Activated naive CD4-positive, alpha-beta T cell treated with anti-CD3 and anti-CD28 coated beads, Interleukin-2, amount 50 U/mL, for 72 hours (primary cell): ENCODE results near the gene WBP2. TPM values are rescaled to one million over a fixed set of nuclear protein-coding genes. Genes with fewer than 3 reads are reported as not detected.

Experiments
- ATAC-seq, 2 donors: fragments of 150-1000 bp; cut with Tn5 transposase; 2 replicates each; pipeline ENCODE4 v1.10.0; 2021; ENCODE audit warnings: mild to moderate bottlenecking in 2 of 2, moderate library complexity in 2 of 2
- DNase-seq, 2 donors: peaks; one replicate each; pipeline ENCODE4 v3.0.0; 2021 to 2022; ENCODE audit warnings: low spot score in 2 of 2
- H3K27ac Mint-ChIP-seq, 2 donors: one replicate each; pipeline ENCODE4 v1.8.0; 2022; ENCODE audit warnings: mild to moderate bottlenecking in 2 of 2, mixed read lengths in 2 of 2
- H3K36me3 Mint-ChIP-seq, 2 donors: one replicate each; pipeline ENCODE4 v1.8.0; 2022; ENCODE audit warnings: mixed read lengths in 2 of 2
- H3K9me3 Mint-ChIP-seq, 2 donors: one replicate each; pipeline ENCODE4 v1.8.0; 2022; ENCODE audit warnings: mixed read lengths in 2 of 2
- total RNA-seq, 2 donors: library from RNA; stranded (reverse); gene quantifications; one replicate each; pipeline ENCODE4 v1.2.3, GENCODE V29; 2022

WBP2 gene
- total RNA-seq, 2 donors from 2014 or later = 78.2 to 144 TPM

- DNase-seq (peak; percentile 62 to 83), ATAC-seq (peak; percentile 58 to 75)
- Mint-ChIP-seq H3K9me3 (no peaks in the 10 kb centered on the region), H3K36me3 (no peaks in the 10 kb centered on the region), H3K27ac (peak within 1 kb of the TSS; percentile 94 to 97)
These were observed 11.3 kb downstream of the WBP2 start, which contains the start of gene UNC13D for GRCh38 chr17:75843577-75844529. TSS of gene UNC13D (minus strand) at chr17:75844404. CDS start at chr17:75844337, 67 bp downstream.

DNA sequence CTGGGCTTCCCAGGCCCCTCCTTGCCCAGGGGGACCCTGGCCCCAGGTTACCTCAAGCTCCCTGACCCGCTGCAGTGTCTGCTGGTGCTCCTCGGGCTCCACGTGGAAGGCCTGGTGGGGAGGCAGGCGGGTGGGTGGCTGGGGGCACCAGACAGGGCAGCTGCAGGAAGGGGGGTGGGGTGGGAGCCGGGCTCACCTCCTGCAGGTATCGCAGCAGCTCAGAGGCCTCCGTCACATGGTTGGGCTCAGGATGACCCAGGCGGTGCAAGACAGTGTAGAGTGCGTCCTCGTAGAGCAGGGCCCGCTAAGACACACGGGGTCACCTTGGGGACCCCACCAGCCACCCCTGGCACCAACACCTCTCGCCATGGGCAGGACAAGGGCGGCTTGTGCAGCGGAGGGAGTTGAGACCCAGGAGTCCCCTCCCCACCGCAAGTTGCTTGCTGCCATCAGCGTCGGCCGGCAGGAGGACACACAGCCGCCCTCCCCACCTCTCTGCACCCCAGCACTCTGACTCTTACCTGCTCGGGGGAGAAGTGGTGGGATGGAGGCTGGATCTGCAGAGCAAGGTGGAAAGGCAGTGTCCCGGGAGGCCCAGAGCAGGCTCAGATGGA, 12.1 kb downstream of the WBP2 start:
- Mint-ChIP-seq H3K9me3 (no peaks in the 10 kb centered on the region), H3K27ac (peak overlapping the region; percentile 93 to 97), H3K36me3 (no peaks in the 10 kb centered on the region)
- peak in 1 of 2 donors; percentile 49 for DNase-seq
- peak; percentile 6 to 39 for ATAC-seq

- DNase-seq (no peak), ATAC-seq (no peak)
- Mint-ChIP-seq H3K27ac (peak overlapping the region in 1 of 2 donors; percentile 97), H3K36me3 (no peaks in the 10 kb centered on the region), H3K9me3 (no peaks in the 10 kb centered on the region)
These were observed 12.7 kb downstream of the WBP2 start for GRCh38 chr17:75842411-75842810.

DNA sequence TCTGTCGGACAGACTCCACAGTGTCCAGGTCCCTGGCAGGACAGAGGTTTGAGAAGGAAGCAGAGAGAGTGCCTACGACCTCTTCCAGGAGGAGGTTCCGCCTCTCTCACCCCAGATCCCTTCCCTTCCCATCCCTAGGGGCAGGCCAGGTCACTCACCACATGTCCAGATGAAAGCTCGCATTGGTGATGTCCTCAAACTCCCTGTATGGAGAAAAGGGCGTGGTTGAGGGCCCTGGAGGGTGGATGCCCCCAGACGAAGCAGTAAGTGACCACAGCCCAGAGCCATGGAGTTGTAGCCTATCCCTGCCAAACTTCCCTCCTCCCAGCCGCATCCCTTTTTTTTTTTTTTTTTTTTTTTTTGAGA, 14.4 kb downstream of the WBP2 start:
- no peak overlapping the region for H3K27ac Mint-ChIP-seq
- H3K9me3 Mint-ChIP-seq = no peaks in the 10 kb centered on the region
- H3K36me3 Mint-ChIP-seq = no peaks in the 10 kb centered on the region
- no peak for DNase-seq
- no peak for ATAC-seq

DNA sequence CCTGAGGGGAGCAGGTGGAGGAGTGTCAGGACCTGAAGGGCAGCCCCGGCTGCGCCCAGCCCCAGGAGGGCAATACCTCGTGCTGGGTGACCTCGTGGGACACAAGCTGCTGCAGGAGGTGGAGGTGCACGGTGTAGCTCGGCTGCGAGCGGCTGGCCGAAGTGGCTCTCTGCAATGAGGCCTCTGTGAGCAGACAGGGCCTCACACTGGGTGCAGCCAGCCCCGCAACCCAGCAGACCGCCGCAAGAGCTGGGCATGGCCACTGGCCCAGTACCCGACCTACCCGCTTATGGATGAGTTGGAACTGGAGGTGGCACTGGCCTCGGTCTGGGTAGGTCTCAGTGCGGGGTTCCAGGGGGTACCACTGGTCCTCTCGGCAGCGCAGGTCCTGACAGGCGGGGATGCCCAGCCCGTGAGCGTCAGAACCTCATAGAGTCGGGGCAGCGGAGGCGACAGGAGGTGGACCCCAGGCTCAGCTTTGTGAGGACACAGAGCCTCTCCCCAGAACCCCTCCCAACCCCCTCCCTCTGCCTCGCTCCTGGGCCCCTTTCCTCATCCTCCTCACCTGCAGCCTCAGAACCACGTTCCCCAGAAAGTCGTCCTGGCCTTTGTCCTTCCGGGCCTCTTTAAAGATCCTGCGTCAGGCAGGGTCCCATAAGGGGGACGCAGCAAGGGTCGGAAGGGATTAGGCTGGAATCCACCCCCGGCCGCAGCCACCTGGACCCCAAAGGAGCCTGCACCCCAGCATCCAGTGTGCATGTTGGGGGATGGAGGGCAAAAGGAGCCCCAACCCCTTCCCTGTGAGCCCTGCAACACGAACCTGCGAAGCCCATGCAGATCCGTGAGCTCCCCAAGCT, 15.0 kb downstream of the WBP2 start:
- Mint-ChIP-seq H3K36me3 (no peaks in the 10 kb centered on the region), H3K27ac (peak overlapping the region in 1 of 2 donors; percentile 44), H3K9me3 (no peaks in the 10 kb centered on the region)
- ATAC-seq = no peak
- no peak for DNase-seq

GRCh38 chr17:75838410-75838809, 16.7 kb downstream of the WBP2 start:
- H3K27ac Mint-ChIP-seq = no peak overlapping the region
- no peak for ATAC-seq

GRCh38 chr17:75837899-75838298, 17.2 kb downstream of the WBP2 start:
- Mint-ChIP-seq H3K9me3 (no peaks in the 10 kb centered on the region), H3K36me3 (no peaks in the 10 kb centered on the region), H3K27ac (no peak overlapping the region)
- DNase-seq (no peak), ATAC-seq (no peak)

More at GRCh38 chr17:75838410-75838809, 16.7 kb downstream of the WBP2 start:
- H3K9me3 Mint-ChIP-seq = no peaks in the 10 kb centered on the region
- no peak for DNase-seq
- no peaks in the 10 kb centered on the region for H3K36me3 Mint-ChIP-seq

DNA sequence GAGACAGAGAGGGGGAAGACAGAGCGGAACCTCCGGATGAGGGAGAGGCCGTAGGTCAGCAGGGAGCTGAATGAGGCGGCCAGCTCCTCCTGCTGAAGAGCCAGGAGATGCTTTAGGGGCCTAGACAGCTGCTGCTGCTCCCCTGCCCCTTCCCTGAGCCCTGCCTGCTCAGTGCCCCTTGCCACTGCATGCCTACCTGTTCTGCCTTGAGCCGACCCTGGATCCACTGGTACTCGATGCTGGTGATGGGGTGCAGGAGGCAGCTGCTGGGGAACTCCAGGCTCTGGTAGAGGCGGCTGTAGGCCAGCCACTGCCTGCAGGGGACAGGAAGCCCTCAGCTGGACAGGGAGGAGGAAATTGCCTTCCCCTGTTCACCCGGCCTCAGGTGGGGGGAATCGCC, 18.5 kb downstream of the WBP2 start:
- no peaks in the 10 kb centered on the region for H3K36me3 Mint-ChIP-seq
- no peaks in the 10 kb centered on the region for H3K9me3 Mint-ChIP-seq
- no peak overlapping the region for H3K27ac Mint-ChIP-seq
- DNase-seq = no peak
- ATAC-seq = no peak

- Mint-ChIP-seq H3K27ac (no peak overlapping the region), H3K36me3 (no peaks in the 10 kb centered on the region), H3K9me3 (no peaks in the 10 kb centered on the region)
- ATAC-seq = no peak
- DNase-seq = no peak
These were observed 19.5 kb downstream of the WBP2 start for GRCh38 chr17:75835654-75835987.

GRCh38 chr17:75834928-75835653, 20.0 kb downstream of the WBP2 start:
- H3K36me3 Mint-ChIP-seq = no peaks in the 10 kb centered on the region

GRCh38 chr17:75834279-75834920, 20.7 kb downstream of the WBP2 start:
- no peak for DNase-seq
- no peak for ATAC-seq
- Mint-ChIP-seq H3K36me3 (no peaks in the 10 kb centered on the region), H3K27ac (peak overlapping the region in 1 of 2 donors; percentile 95), H3K9me3 (no peaks in the 10 kb centered on the region)

More at GRCh38 chr17:75834928-75835653, 20.0 kb downstream of the WBP2 start:
- Mint-ChIP-seq H3K27ac (peak overlapping the region in 1 of 2 donors; percentile 95), H3K9me3 (no peaks in the 10 kb centered on the region)
- no peak for ATAC-seq
- DNase-seq = no peak

DNA sequence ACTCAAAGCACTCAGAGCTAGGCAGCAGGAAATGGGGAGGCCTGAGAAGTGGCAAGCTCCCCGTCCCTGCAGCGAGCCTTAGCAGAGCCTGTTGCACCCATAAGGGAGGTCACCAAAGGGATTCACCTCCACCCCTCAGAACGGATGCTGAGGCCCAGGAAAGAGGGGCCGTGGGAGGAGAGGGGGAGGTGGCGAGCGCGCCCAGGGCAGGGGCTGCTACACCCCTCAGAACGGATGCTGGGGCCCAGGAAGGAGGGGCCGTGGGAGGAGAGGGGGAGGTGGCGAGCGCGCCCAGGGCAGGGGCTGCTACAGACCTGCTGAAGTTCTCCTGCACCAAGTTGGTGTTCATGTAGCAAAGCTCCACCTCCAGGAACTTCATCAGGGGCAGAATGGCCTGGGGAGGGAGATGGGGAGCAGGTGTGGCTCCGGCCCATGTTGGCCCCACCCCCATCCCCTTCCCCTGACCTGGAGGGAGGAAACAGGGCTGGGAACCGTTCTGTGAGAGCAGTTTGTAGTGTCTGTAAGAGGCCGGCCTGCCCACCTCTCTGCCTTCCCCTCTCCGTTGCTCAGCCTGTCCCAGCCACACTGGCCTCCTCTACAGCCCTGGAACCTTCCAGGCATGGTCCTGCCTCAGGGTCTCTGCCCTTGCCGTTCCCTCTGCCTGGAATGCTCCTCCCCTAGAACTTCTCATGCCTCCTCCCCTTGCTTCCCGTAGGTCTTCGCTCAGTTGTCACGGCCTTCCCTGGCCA, 22.3 kb downstream of the WBP2 start:
- H3K9me3 Mint-ChIP-seq = no peaks in the 10 kb centered on the region
- H3K36me3 Mint-ChIP-seq = no peaks in the 10 kb centered on the region
- DNase-seq (no peak), ATAC-seq (peak; percentile 32 to 50)
- H3K27ac Mint-ChIP-seq = peak overlapping the region; percentile 94 to 95

DNA sequence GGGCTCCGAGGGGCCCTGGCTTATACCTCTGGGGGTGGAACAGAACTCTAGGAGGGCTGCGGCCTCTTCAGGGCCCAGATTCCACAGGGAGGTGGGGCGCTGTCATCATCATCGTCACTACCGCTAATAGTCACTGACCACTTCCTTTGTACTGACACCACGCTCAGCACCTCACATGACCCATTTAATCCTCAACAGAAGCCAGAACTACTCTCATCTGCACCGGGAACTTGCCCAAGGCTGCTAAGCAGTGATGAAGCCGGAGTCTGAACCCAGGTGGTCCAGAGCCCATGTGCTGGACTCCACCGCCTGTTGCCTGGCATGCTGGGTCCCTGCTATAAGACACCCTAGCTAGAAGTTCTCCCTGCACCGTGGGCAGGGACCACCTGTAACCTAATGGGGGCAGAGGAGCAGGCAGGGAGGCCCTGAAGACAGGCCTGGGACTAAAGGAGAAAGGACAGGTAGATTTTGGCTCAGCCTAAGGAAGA, 22.9 kb downstream of the WBP2 start:
- ATAC-seq (peak; percentile 43 to 75), DNase-seq (no peak)
- peak overlapping the region; percentile 94 to 95 for H3K27ac Mint-ChIP-seq
- H3K36me3 Mint-ChIP-seq = no peaks in the 10 kb centered on the region
- no peaks in the 10 kb centered on the region for H3K9me3 Mint-ChIP-seq

GRCh38 chr17:75831032-75831571, 24.0 kb downstream of the WBP2 start:
- no peak for DNase-seq
- ATAC-seq = no peak
- H3K36me3 Mint-ChIP-seq = no peaks in the 10 kb centered on the region
- peak overlapping the region in 1 of 2 donors; percentile 75 for H3K27ac Mint-ChIP-seq
- no peaks in the 10 kb centered on the region for H3K9me3 Mint-ChIP-seq
